HG02571 (cell line): Measurements from ENCODE around the gene STOML2.
A peak's percentile ranks its signal among the peaks of the same experiment; 100 is the strongest.
"Not testable (repeated sequence)": the region's sequence is repeated elsewhere in the genome, so short reads cannot be mapped to it uniquely, and the experiment has no call there.

Experiments
- ATAC-seq: cut with Tn5 transposase; IDR thresholded peaks from one replicate; pipeline ENCODE4 v1.9.1; 2021; ENCODE audit warnings: mild to moderate bottlenecking, moderate library complexity; ENCODE audit not compliant: unreplicated experiment

Gene STOML2, protein sequence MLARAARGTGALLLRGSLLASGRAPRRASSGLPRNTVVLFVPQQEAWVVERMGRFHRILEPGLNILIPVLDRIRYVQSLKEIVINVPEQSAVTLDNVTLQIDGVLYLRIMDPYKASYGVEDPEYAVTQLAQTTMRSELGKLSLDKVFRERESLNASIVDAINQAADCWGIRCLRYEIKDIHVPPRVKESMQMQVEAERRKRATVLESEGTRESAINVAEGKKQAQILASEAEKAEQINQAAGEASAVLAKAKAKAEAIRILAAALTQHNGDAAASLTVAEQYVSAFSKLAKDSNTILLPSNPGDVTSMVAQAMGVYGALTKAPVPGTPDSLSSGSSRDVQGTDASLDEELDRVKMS

GRCh38 chr9:35102769-35103659 is at the start of gene STOML2:
Gene STOML2, minus strand, starts transcription at chr9:35103131. Its CDS starts 37 bp downstream, at chr9:35103094.
- peak; percentile 97 for ATAC-seq

- ATAC-seq: not testable (repeated sequence)
Measured at GRCh38 chr9:35147941-35148563, 45.1 kb upstream of the STOML2 start.

GRCh38 chr9:35142037-35142436 is 39.1 kb upstream of the STOML2 start:
- no peak for ATAC-seq

- ATAC-seq: no peak
Measured at GRCh38 chr9:35140093-35140492, 37.2 kb upstream of the STOML2 start.

- ATAC-seq: no peak
Measured at GRCh38 chr9:35136866-35137265, 33.9 kb upstream of the STOML2 start.

DNA sequence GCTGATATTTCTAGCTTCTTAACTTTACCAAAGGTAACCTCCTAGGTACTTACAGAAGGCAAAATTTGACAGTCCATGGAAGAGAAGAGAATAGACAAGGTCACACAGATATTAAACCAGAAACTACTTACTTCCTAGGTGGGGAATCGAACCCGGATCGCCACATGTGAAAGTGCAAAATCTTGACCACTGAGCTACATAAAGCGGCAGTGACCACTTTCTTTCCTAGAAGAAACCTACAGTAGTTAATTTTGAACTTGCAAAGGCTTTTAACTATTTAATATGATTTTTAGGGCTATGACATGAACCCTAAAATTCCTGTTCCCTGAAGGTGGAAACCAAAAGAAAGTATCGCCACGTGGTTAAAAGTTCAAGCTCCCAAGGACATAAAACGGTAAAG is 33.1 kb upstream of the STOML2 start:
- ATAC-seq: no peak

DNA sequence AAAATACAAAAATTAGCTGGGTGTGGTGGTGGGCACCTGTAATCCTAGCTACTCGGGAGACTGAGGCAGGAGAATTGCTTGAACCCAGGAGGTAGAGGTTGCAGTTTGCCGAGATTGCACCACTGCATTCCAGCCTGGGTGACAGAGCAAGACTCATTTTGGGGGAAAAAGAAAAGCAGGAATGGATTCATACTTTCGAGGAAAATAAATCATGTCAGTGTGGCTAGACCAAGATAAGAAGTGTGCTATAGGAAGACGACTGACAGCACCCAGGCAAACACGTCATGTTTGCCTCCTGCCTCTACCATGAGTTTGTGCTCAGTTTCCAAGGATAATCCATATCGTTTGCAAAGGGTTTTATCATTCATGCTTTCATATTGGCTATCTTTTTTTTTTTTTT is 32.0 kb upstream of the STOML2 start:
- ATAC-seq: no peak

- peak; percentile 48 for ATAC-seq
Measured at GRCh38 chr9:35116898-35117551, 14.1 kb upstream of the STOML2 start.

DNA sequence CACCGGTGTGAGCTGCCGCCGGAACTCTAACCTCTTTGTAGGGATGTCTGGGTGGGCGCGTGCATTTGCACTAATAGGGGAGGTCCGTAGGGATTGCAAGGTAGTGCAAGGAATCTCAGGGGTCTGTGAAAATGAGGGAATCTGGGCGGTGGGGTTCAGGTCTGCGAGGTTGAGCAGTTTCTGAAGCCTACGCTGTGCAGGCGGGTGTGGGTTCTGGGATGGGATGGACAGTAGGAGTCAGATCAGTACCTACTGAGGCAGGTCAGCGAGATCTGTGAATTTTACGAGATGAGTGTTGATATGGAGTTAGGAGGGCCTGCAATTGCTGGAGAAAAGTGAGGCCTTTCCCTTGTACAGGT is 13.6 kb upstream of the STOML2 start:
- ATAC-seq: no peak

- ATAC-seq: peak; percentile 59
Measured at GRCh38 chr9:35115680-35116538, 13.0 kb upstream of the STOML2 start, which contains the start of gene ATOSB. Gene ATOSB, minus strand, starts transcription at chr9:35115862. Its CDS starts 7,588 bp downstream, at chr9:35108274.

DNA sequence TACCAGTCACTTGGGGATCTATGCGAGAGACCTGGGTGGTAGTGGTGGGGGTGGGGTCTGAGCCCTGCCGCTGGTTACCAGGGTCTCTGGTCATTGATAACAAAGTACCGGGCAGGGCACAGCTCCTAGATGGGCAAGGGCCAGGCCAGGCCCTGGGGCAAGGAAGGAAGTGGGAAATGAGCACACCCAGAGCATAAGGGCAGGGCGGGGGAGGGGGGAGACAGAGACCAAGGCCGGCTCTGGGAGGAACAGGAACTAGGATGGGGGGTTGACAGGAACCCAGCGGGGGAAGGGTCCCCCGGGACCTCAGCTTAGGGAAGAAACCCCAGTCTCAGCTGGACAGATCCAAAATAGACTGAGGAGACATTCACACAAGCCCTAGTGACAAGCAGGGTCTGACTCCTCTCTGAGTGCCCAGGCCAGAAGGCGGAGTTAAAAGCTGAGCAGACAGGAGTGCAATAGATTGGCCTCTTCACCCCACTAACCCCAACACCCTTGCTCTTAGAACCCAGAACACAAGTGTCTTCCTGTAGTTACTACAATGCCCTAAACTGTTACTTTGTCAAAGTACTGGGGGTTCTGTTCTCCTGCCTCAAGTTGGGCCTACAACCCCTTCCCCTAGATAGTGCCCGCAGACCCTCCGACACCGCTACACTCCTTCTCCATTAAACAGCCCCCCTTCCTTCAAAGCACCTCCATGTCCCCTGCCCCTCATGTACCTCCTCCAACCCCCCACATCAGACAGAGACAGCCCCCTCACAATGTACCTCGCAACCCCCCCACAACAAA is 12.1 kb upstream of the STOML2 start:
- ATAC-seq: no peak

- no peak for ATAC-seq
Measured at GRCh38 chr9:35114113-35114839, 11.3 kb upstream of the STOML2 start.

DNA sequence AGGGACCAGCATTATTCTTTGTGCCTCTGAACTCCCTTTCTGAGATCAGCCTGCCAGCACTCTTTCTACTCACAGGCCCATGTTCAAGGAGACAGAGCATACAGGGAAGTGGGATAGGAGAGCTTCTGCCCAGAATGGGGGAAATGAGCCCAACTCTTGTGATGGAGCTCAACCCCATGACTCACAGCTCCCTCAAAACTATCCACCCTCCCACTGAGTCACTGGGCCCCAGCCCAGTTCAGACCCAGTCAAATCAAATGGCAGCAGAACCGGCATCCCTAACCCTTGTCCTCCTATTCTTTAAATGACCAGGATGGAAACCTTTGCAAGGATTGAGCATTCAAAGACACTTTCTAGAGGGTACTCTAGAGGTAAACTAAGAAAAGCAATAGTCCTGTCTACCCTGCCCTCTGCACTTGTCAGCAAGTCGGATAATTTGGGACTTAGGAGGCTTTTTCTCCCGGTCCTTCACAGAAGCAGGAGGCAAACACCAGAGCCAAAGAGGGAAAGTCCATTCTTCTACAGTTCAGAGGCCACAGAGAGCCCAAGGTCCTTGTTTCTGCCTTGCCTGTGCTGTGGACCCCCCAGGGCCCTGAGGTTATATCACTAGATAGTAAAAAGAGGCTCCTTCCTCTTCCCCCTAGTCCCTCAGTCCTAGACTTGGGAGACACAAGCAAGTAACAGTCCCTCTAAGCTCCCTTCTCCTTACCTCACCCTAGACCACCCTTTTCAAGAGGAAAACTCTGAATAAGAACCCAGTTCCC is 9.5 kb upstream of the STOML2 start:
- ATAC-seq: no peak

- peak; percentile 72 for ATAC-seq
Measured at GRCh38 chr9:35111001-35111933, 8.3 kb upstream of the STOML2 start.

GRCh38 chr9:35110327-35110761 is 7.4 kb upstream of the STOML2 start:
- no peak for ATAC-seq

DNA sequence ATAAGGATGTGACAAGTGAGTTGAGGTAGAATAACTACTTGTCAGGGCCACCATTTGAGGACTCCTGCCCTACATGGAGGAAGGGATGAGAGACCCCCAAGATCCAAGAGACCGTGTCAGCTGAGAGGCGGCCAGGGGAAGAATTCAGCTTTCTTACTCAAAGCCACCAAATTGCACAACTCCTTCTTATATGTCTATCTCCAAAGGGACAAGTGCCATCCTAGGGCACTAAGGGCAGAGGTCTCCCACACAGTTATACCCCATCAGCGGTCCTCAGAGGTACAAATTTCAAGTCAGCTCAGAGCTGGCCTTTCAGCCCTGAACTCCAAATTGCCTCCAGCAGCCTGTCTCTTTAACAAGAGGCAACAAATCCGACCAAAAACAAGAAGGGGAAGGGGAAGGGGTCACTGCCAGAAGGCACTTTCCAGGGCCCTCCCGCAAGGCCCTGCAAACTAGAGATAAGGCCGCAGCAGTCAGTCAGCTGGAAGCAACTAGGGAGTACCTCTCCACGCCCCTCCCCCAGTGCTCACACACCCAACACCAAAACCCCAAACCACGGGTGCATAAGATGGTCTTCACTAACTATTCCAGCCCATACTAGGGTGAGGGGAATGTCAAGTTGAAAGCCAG is 6.1 kb upstream of the STOML2 start:
- no peak for ATAC-seq
